Measurements from ENCODE around the gene SPINK7. TPM values are rescaled to one million over a fixed set of nuclear protein-coding genes. Genes with fewer than 3 reads are reported as not detected.
A peak's percentile ranks its signal among the peaks of the same experiment; 100 is the strongest.

SPINK7 gene
- total RNA-seq, 1 experiment from 2014 or later: not detected

- DNase-seq (ENCODE audit: low read depth, low spot score) (no peak), ATAC-seq (no peak)
- intact Hi-C loops (cut with micrococcal nuclease): no loop called here
- CTCF ChIA-PET: no interaction called here
- RAD21 ChIA-PET (ENCODE audit: low non-redundant PET in 1 of 2, low total read pairs in 2 of 2, uncharacterized antibody in 2 of 2, unreplicated experiment in 2 of 2): no interaction called here
- BruUV-seq (replicated peaks): no TSS peak
- POLR2A ChIA-PET: no interaction called here
- H3K9ac ChIP-seq (ENCODE audit: low read length): no peak overlapping the region
- no peaks in the 10 kb centered on the region for H3K9me3 ChIP-seq (ENCODE audit: control insufficient read depth in 1 of 2, insufficient read depth in 1 of 2, low read depth in 1 of 2, low read length in 2 of 2)
- peak overlapping the region; percentile 47 for H2AFZ ChIP-seq (ENCODE audit: low read depth, low read length, poor library complexity, severe bottlenecking)
- no peak for TF ChIP-seq FOSL1 (IDR thresholded peaks at IDR 0.05; ENCODE audit: low read depth)
- no peak for TF ChIP-seq ATF3 (IDR thresholded peaks at IDR 0.05)
- TF ChIP-seq EGR1 (IDR thresholded peaks at IDR 0.05; ENCODE audit: low read depth): no peak
- no peak for TF ChIP-seq TCF7L2 (IDR thresholded peaks at IDR 0.05; ENCODE audit: borderline replicate concordance, extremely low read depth, insufficient read depth, insufficient read length)
- TF ChIP-seq EZH2phosphoT487 (IDR thresholded peaks at IDR 0.05; ENCODE audit: borderline replicate concordance): no peak
- TF ChIP-seq MAX (IDR thresholded peaks at IDR 0.05): no peak
- TF ChIP-seq JUND (IDR thresholded peaks at IDR 0.05): no peak
- TF ChIP-seq CTCF (IDR thresholded peaks at IDR 0.05 in 2 of 3, conservative IDR thresholded peaks at IDR 0.05 in 1 of 3; ENCODE audit: borderline replicate concordance in 1 of 3, insufficient read depth in 1 of 3, low read depth in 2 of 3, low read length in 2 of 3): no peak
- H3K4me2 ChIP-seq (ENCODE audit: low read length): peak overlapping the region; percentile 60
- no peak overlapping the region for H3K4me3 ChIP-seq (replicated peaks in 1 of 2; ENCODE audit: low read depth in 1 of 2, low read length in 2 of 2)
- H3K27ac ChIP-seq (ENCODE audit: low read depth, low read length): no peak overlapping the region
- H3K9me2 ChIP-seq (ENCODE audit: insufficient read depth): no peaks in the 10 kb centered on the region
- H3K79me2 ChIP-seq (ENCODE audit: insufficient read depth, low read length): no peaks in the 10 kb centered on the region
- H3K36me3 ChIP-seq (ENCODE audit: control insufficient read depth in 1 of 2, insufficient read depth in 2 of 2, low read length in 2 of 2): no peaks in the 10 kb centered on the region
- H3K4me1 ChIP-seq (ENCODE audit: control insufficient read depth in 1 of 2, insufficient read depth in 2 of 2, low read length in 2 of 2): peaks cover 8 to 14% of the 10 kb centered on the region in 2 experiments; a peak in 3 of 4 replicates
- H3K27me3 ChIP-seq (ENCODE audit: insufficient read depth, low read length): no peaks in the 10 kb centered on the region
- H4K20me1 ChIP-seq (ENCODE audit: insufficient read depth): no peaks in the 10 kb centered on the region
These were observed 31.6 kb downstream of the SPINK7 start for GRCh38 chr5:148343603-148344487.
